HEK293 (cell line): ENCODE results near the gene LCMT1.

Experiments
- ZNF473 ChIP-seq: fragments of 450-650 bp; formaldehyde crosslinking; IDR thresholded peaks from 2 replicates; pipeline ENCODE4 v1.5.1; 2017; ENCODE audit warnings: missing biosample characterization, missing genetic modification characterization
- TF ChIP-seq, protein P1 (sequence below): fragments of 450-650 bp; formaldehyde crosslinking; IDR thresholded peaks from 2 replicates; pipeline ENCODE4 v1.5.1; 2016; ENCODE audit warnings: missing biosample characterization, missing genetic modification characterization
- TF ChIP-seq, protein P2 (sequence below): fragments of 450-650 bp; formaldehyde crosslinking; IDR thresholded peaks from 2 replicates; pipeline ENCODE4 v1.5.1; 2016; ENCODE audit warnings: missing biosample characterization, missing genetic modification characterization, borderline replicate concordance

DNA sequence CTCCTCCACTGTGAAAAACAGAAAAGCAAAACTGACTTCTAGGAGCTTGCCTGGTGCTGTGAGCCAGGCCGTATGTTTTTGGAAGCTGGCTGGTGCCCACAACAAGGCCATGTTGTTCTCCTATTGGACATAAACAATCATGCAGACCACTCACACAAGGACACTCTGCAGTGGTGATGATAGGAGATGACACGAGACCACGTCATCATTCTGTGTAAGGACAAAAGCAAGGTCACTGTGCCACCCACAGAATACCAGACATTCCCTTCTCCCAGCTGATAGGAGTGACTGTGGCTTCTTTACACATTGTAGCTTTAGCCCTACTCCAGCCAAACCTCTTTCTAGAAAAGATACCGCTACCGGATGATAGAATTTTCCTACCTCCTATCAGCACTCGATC is 47.7 kb upstream of the LCMT1 start:
- TF ChIP-seq, protein P1, sequence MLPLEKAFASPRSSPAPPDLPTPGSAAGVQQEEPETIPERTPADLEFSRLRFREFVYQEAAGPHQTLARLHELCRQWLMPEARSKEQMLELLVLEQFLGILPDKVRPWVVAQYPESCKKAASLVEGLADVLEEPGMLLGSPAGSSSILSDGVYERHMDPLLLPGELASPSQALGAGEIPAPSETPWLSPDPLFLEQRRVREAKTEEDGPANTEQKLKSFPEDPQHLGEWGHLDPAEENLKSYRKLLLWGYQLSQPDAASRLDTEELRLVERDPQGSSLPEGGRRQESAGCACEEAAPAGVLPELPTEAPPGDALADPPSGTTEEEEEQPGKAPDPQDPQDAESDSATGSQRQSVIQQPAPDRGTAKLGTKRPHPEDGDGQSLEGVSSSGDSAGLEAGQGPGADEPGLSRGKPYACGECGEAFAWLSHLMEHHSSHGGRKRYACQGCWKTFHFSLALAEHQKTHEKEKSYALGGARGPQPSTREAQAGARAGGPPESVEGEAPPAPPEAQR = no peak
- TF ChIP-seq, protein P2, sequence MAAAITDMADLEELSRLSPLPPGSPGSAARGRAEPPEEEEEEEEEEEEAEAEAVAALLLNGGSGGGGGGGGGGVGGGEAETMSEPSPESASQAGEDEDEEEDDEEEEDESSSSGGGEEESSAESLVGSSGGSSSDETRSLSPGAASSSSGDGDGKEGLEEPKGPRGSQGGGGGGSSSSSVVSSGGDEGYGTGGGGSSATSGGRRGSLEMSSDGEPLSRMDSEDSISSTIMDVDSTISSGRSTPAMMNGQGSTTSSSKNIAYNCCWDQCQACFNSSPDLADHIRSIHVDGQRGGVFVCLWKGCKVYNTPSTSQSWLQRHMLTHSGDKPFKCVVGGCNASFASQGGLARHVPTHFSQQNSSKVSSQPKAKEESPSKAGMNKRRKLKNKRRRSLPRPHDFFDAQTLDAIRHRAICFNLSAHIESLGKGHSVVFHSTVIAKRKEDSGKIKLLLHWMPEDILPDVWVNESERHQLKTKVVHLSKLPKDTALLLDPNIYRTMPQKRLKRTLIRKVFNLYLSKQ = no peak
- TF ChIP-seq ZNF473 (tag by site-specific recombination) = no peak
